Loucy (cell line): ENCODE results near the gene RSPH9.

Experiments used
- H2AFZ ChIP-seq: fragments of 200-600 bp; sonication (generic); 2 replicates; pipeline ENCODE4 v1.6.0; 2016; ENCODE audit warnings: antibody characterized with exemption, mild to moderate bottlenecking, low read length, moderate library complexity
- H3F3A ChIP-seq: fragments of 200-600 bp; 2 replicates; pipeline ENCODE4 v1.6.0; 2016; ENCODE audit warnings: antibody characterized with exemption, low read depth, mild to moderate bottlenecking
- H3K27me3 ChIP-seq: fragments of 200-600 bp; sonication (generic); 2 replicates; pipeline ENCODE4 v1.6.1; 2014; ENCODE audit warnings: low read length, mild to moderate bottlenecking; ENCODE audit not compliant: insufficient read depth, poor library complexity, severe bottlenecking
- H3K36me3 ChIP-seq: fragments of 200-600 bp; sonication (generic); 2 replicates; pipeline ENCODE4 v1.6.1; 2016; ENCODE audit warnings: low read length; ENCODE audit not compliant: insufficient read depth
- H3K4me1 ChIP-seq: fragments of 200-600 bp; sonication (generic); 2 replicates; pipeline ENCODE4 v1.5.1; 2014; ENCODE audit warnings: low read length, mild to moderate bottlenecking; ENCODE audit not compliant: insufficient read depth, poor library complexity, severe bottlenecking
- H3K4me2 ChIP-seq: fragments of 200-600 bp; sonication (generic); 2 replicates; pipeline ENCODE4 v1.6.0; 2014; ENCODE audit warnings: antibody characterized with exemption, low read length, low read depth, mild to moderate bottlenecking; ENCODE audit not compliant: poor library complexity, severe bottlenecking
- H3K4me3 ChIP-seq: fragments of 200-600 bp; sonication (generic); 2 replicates; pipeline ENCODE4 v1.5.1; 2014; ENCODE audit warnings: low read length, mild to moderate bottlenecking, mixed read lengths; ENCODE audit not compliant: poor library complexity, severe bottlenecking
- H3K79me2 ChIP-seq: fragments of 200-600 bp; sonication (generic); 2 replicates; pipeline ENCODE4 v1.6.1; 2014; ENCODE audit warnings: low read length; ENCODE audit not compliant: insufficient read depth
- H3K9ac ChIP-seq: fragments of 200-600 bp; sonication (generic); 2 replicates; pipeline ENCODE4 v1.6.0; 2014; ENCODE audit warnings: mild to moderate bottlenecking, low read depth, low read length, moderate library complexity; ENCODE audit not compliant: poor library complexity, severe bottlenecking
- H3K9me2 ChIP-seq: fragments of 200-600 bp; sonication (generic); replicated peaks from 2 replicates; pipeline ENCODE4 v1.6.1; 2016; ENCODE audit warnings: low read depth, low read length, mixed read lengths
- H3K9me3 ChIP-seq: fragments of 200-600 bp; sonication (generic); 2 replicates; pipeline ENCODE4 v1.6.1; 2014; ENCODE audit warnings: mild to moderate bottlenecking, antibody characterized with exemption, low read length, low read depth; ENCODE audit not compliant: insufficient read depth
- H4K20me1 ChIP-seq: fragments of 200-600 bp; sonication (generic); 2 replicates; pipeline ENCODE4 v1.6.0; 2014; ENCODE audit warnings: antibody characterized with exemption, low read length, mild to moderate bottlenecking; ENCODE audit not compliant: insufficient read depth, poor library complexity, severe bottlenecking
- EZH2phosphoT487 ChIP-seq: fragments of 200-600 bp; IDR thresholded peaks from 2 replicates; pipeline ENCODE4 v1.6.1; 2018; ENCODE audit warnings: antibody characterized with exemption, mild to moderate bottlenecking, moderate library complexity, borderline replicate concordance
- TF ChIP-seq, protein P1 (sequence below): fragments of 200-600 bp; sonication (generic); conservative IDR thresholded peaks from 2 replicates; pipeline ENCODE4 v1.5.1; 2014; ENCODE audit warnings: mild to moderate bottlenecking, antibody characterized with exemption, low read length

Gene RSPH9

DNA sequence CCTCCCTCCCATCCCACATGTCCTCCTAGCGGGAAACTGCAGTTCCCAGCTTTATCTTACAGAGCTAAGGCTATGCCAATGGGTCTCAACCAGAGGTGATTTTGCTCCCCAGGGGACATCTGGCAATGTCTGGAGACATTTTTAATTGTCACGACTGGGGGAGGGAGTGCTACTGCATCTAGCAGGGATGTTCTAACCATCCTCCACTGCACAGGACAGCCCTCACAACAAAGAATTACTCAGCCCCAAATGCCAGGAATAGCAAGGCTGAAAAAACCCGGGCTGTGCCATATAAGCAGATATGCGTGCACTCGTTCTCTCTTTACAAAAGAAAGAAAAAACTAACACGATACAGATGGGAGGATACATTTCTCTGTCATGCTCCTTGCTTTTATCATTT lies 34.2 kb downstream of the RSPH9 start:
- peaks cover 68% of the 10 kb centered on the region; the same call in 1 of the 2 replicates for H3K36me3 ChIP-seq
- H4K20me1 ChIP-seq: peaks cover 20% of the 10 kb centered on the region

GRCh38 chr6:43680308-43681200 lies 35.7 kb downstream of the RSPH9 start:
- H3K4me3 ChIP-seq: no peak overlapping the region
- no peaks in the 10 kb centered on the region for H3F3A ChIP-seq
- H3K9ac ChIP-seq: no peak overlapping the region
- no peak overlapping the region for H2AFZ ChIP-seq
- TF ChIP-seq, protein P1, sequence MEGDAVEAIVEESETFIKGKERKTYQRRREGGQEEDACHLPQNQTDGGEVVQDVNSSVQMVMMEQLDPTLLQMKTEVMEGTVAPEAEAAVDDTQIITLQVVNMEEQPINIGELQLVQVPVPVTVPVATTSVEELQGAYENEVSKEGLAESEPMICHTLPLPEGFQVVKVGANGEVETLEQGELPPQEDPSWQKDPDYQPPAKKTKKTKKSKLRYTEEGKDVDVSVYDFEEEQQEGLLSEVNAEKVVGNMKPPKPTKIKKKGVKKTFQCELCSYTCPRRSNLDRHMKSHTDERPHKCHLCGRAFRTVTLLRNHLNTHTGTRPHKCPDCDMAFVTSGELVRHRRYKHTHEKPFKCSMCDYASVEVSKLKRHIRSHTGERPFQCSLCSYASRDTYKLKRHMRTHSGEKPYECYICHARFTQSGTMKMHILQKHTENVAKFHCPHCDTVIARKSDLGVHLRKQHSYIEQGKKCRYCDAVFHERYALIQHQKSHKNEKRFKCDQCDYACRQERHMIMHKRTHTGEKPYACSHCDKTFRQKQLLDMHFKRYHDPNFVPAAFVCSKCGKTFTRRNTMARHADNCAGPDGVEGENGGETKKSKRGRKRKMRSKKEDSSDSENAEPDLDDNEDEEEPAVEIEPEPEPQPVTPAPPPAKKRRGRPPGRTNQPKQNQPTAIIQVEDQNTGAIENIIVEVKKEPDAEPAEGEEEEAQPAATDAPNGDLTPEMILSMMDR: no peak
- TF ChIP-seq EZH2phosphoT487: no peak
- H3K4me2 ChIP-seq: no peak overlapping the region
- H3K4me1 ChIP-seq: peaks cover 29% of the 10 kb centered on the region
- no peaks in the 10 kb centered on the region for H3K9me3 ChIP-seq
- H3K27me3 ChIP-seq: no peaks in the 10 kb centered on the region
- H3K9me2 ChIP-seq: no peaks in the 10 kb centered on the region
- H4K20me1 ChIP-seq: peaks cover 25% of the 10 kb centered on the region
- H3K79me2 ChIP-seq: peaks cover 47% of the 10 kb centered on the region
- peaks cover 53% of the 10 kb centered on the region; the same call in 1 of the 2 replicates for H3K36me3 ChIP-seq

More for the DNA sequence above, 34.2 kb downstream of the RSPH9 start:
- H3K79me2 ChIP-seq: peaks cover 33% of the 10 kb centered on the region
- TF ChIP-seq EZH2phosphoT487: no peak
- no peak overlapping the region for H3K4me3 ChIP-seq
- no peaks in the 10 kb centered on the region for H3K9me3 ChIP-seq
- peaks cover 15% of the 10 kb centered on the region for H3K4me1 ChIP-seq
- H3K9me2 ChIP-seq: no peaks in the 10 kb centered on the region
- no peaks in the 10 kb centered on the region for H3F3A ChIP-seq
- no peak overlapping the region for H3K9ac ChIP-seq
- H3K27me3 ChIP-seq: no peaks in the 10 kb centered on the region
- no peak overlapping the region for H2AFZ ChIP-seq
- H3K4me2 ChIP-seq: no peak overlapping the region

DNA sequence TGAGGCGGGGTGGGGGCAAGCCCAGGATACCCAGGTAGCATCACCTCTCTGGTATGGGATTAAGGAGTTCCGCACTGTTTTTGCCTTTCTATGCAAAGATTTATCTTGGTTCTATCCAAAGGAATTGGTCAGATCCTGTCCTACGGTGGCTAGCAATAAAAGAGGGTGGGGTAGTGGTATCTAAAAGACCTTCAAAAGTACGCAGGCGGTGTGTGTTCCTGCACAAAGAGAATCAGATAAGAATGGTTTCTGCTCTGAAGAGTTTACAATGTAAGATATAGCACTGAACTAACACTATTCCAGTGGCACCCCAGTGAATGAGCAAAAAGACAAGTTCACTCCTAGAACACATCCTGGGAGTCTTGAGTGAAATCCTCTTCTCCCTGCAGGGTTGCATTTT lies 36.5 kb downstream of the RSPH9 start:
- Histone ChIP-seq H3F3A (no peaks in the 10 kb centered on the region), H3K9me2 (no peaks in the 10 kb centered on the region), H3K4me3 (no peak overlapping the region), H4K20me1 (peaks cover 25% of the 10 kb centered on the region), H3K27me3 (no peaks in the 10 kb centered on the region), H2AFZ (no peak overlapping the region), H3K9ac (no peak overlapping the region), H3K4me2 (no peak overlapping the region), H3K79me2 (peaks cover 54% of the 10 kb centered on the region), H3K9me3 (no peaks in the 10 kb centered on the region), H3K4me1 (peaks cover 37% of the 10 kb centered on the region), H3K36me3 (peaks cover 47% of the 10 kb centered on the region; the same call in 1 of the 2 replicates)
- TF ChIP-seq EZH2phosphoT487: no peak
- TF ChIP-seq, protein P1: no peak
